ENCODE data around the gene IGDCC3.

IGDCC3 gene

GRCh38 chr15:65377976-65378366 is at the start of gene IGDCC3:
Gene IGDCC3, minus strand, starts transcription at chr15:65378002. Its CDS starts 214 bp downstream, at chr15:65377788.
- H3K27ac ChIP-seq: no peak within 1 kb of the TSS
- TF ChIP-seq CTCF (conservative IDR thresholded peaks at IDR 0.05; ENCODE audit: low read depth, low read length): no peak
- H2AFZ ChIP-seq (ENCODE audit: low read depth): peak within 1 kb of the TSS; percentile 66; the same call in 1 of the 2 replicates
- no peaks in the 10 kb centered on the region for H3K4me1 ChIP-seq (ENCODE audit: low read depth, poor library complexity, severe bottlenecking)
- H3K4me3 ChIP-seq (IDR thresholded peaks at IDR 0.05; ENCODE audit: insufficient read depth, low read depth, low read length): no peak within 1 kb of the TSS
- H3K79me2 ChIP-seq (ENCODE audit: insufficient read depth, low read depth): no peaks in the 10 kb centered on the region
- no peaks in the 10 kb centered on the region for H3K36me3 ChIP-seq (ENCODE audit: insufficient read depth)
- no peak within 1 kb of the TSS for H3K9ac ChIP-seq
- H3K4me2 ChIP-seq: peak within 1 kb of the TSS; percentile 63
- H3K27me3 ChIP-seq (ENCODE audit: insufficient read depth, low read depth): peaks cover 41% of the 10 kb centered on the region
- H4K20me1 ChIP-seq (ENCODE audit: insufficient read depth): no peaks in the 10 kb centered on the region

- Histone ChIP-seq H3K36me3 (ENCODE audit: insufficient read depth) (no peaks in the 10 kb centered on the region), H3K4me1 (ENCODE audit: low read depth, poor library complexity, severe bottlenecking) (no peaks in the 10 kb centered on the region)
- no peak for TF ChIP-seq CTCF (conservative IDR thresholded peaks at IDR 0.05; ENCODE audit: low read depth, low read length)
Measured at GRCh38 chr15:65426216-65426853, 48.5 kb upstream of the IGDCC3 start.

DNA sequence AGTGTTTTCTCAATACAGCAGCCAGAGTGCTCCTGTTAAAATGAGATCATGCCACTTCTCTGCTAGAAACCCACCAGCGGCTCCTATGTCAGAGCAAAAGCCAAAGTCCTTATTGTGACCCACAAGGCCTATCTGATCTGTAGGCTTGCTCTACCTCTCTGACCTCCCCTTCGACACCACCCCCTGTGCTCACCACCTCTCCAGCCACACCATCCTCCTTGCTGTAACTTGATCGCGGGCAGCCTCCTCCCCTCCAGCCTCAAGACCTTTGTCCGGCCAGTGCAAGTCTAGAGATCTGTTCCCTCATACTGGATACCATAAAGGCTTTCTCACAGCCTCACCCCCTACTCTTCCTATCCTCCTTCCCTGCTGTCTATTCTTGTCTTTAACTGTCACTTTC is 46.9 kb upstream of the IGDCC3 start:
- Histone ChIP-seq H3K4me1 (ENCODE audit: low read depth, poor library complexity, severe bottlenecking) (no peaks in the 10 kb centered on the region), H3K27ac (no peak overlapping the region), H3K9ac (no peak overlapping the region), H3K27me3 (ENCODE audit: insufficient read depth, low read depth) (peaks cover 9% of the 10 kb centered on the region), H3K4me2 (no peak overlapping the region), H4K20me1 (ENCODE audit: insufficient read depth) (no peaks in the 10 kb centered on the region), H3K36me3 (ENCODE audit: insufficient read depth) (no peaks in the 10 kb centered on the region), H3K4me3 (IDR thresholded peaks at IDR 0.05; ENCODE audit: insufficient read depth, low read depth, low read length) (no peak overlapping the region), H2AFZ (ENCODE audit: low read depth) (no peak overlapping the region), H3K79me2 (ENCODE audit: insufficient read depth, low read depth) (no peaks in the 10 kb centered on the region)
- TF ChIP-seq CTCF (conservative IDR thresholded peaks at IDR 0.05; ENCODE audit: low read depth, low read length): no peak

More at GRCh38 chr15:65426216-65426853, 48.5 kb upstream of the IGDCC3 start:
- Histone ChIP-seq H3K27me3 (ENCODE audit: insufficient read depth, low read depth) (peaks cover 9% of the 10 kb centered on the region), H3K79me2 (ENCODE audit: insufficient read depth, low read depth) (no peaks in the 10 kb centered on the region), H3K4me2 (no peak overlapping the region), H3K9ac (no peak overlapping the region), H3K4me3 (IDR thresholded peaks at IDR 0.05; ENCODE audit: insufficient read depth, low read depth, low read length) (no peak overlapping the region), H3K27ac (no peak overlapping the region), H2AFZ (ENCODE audit: low read depth) (no peak overlapping the region), H4K20me1 (ENCODE audit: insufficient read depth) (no peaks in the 10 kb centered on the region)

DNA sequence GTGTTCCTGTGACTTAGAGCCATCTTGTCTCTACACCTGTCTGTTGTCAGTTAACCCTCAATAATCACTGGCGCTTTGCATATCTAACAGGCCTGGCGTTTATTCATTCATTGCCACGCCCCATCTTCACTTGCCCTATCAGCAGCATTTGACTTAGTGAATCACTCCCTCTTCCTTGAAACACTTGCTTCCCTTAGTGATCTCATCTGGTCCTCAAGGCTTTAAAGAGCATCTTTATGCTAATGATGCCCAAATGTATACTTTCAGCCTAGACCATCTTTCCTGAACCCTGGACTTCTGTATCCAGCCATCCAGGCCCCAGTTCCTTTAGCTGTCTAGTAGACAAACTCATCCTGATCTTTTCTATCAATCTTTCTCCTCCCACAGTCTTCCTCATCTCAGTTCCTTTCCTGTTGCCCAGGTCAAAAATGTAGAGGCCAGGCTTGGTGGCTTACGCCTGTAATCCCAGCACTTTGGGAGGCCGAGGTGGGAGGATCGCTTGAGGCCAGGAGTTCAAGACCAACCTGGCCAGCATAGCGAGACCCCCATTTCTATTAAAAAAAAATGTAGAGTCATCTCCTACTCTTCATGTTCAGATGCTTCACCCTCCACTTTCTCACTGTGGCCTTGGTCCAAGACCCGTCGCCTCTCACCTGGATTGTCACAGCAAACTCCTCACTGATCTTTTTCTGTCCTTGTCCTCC is 46.3 kb upstream of the IGDCC3 start:
- Histone ChIP-seq H4K20me1 (ENCODE audit: insufficient read depth) (no peaks in the 10 kb centered on the region), H3K4me3 (IDR thresholded peaks at IDR 0.05; ENCODE audit: insufficient read depth, low read depth, low read length) (no peak overlapping the region)

More for the DNA sequence above, 46.3 kb upstream of the IGDCC3 start:
- Histone ChIP-seq H3K4me1 (ENCODE audit: low read depth, poor library complexity, severe bottlenecking) (no peaks in the 10 kb centered on the region), H3K27me3 (ENCODE audit: insufficient read depth, low read depth) (peaks cover 9% of the 10 kb centered on the region), H3K4me2 (no peak overlapping the region), H3K79me2 (ENCODE audit: insufficient read depth, low read depth) (no peaks in the 10 kb centered on the region), H2AFZ (ENCODE audit: low read depth) (no peak overlapping the region), H3K9ac (no peak overlapping the region), H3K36me3 (ENCODE audit: insufficient read depth) (no peaks in the 10 kb centered on the region), H3K27ac (no peak overlapping the region)
- TF ChIP-seq CTCF (conservative IDR thresholded peaks at IDR 0.05; ENCODE audit: low read depth, low read length): no peak
